Kidney (tissue), 14 donors: ENCODE measurements around the gene WFIKKN2. TPM values are rescaled to one million over a fixed set of nuclear protein-coding genes. Genes with fewer than 3 reads are reported as not detected.

Source experiments
- DNase-seq, 5 donors: peaks; one replicate each; pipeline ENCODE4 v3.0.0-alpha.2; 2013 to 2020
- FAIRE-seq: peaks from 2 replicates; lab custom pipeline; 2012; peaks lifted over from hg19 to GRCh38; lab: Jason Lieb, UNC
- H3K27ac ChIP-seq, 2 donors: one replicate each; pipeline ENCODE4 v1.7.0; 2013; ENCODE audit warnings: low read depth in 2 of 2, low read length in 2 of 2, inconsistent platforms in 1 of 2
- H3K27me3 ChIP-seq: one replicate; pipeline ENCODE4 v1.7.1; 2013; ENCODE audit warnings: low read length, inconsistent platforms; ENCODE audit not compliant: control insufficient read depth, insufficient read depth
- H3K36me3 ChIP-seq, 3 donors: one replicate each; pipeline versions ENCODE4 v1.7.0 to v1.7.1; 2013; ENCODE audit warnings: low read length in 3 of 3, control low read depth in 1 of 3, inconsistent platforms in 1 of 3; ENCODE audit not compliant: insufficient read depth in 3 of 3, control insufficient read depth in 2 of 3
- H3K4me1 ChIP-seq, 3 donors: one replicate each; pipeline versions ENCODE4 v1.7.0 to v1.7.1; 2013; ENCODE audit warnings: low read length in 3 of 3, inconsistent platforms in 1 of 3, low read depth in 1 of 3; ENCODE audit not compliant: control insufficient read depth in 2 of 3, insufficient read depth in 2 of 3
- H3K4me3 ChIP-seq, 3 donors: one replicate each; pipeline versions ENCODE4 v1.7.0 to v1.8.1; 2013; ENCODE audit warnings: low read length in 3 of 3, control low read depth in 1 of 3, inconsistent platforms in 1 of 3
- H3K9ac ChIP-seq, 3 donors: one replicate each; pipeline versions ENCODE4 v1.7.0 to v1.7.1; 2013; ENCODE audit warnings: low read length in 3 of 3, control low read depth in 1 of 3, inconsistent platforms in 1 of 3
- H3K9me3 ChIP-seq, 3 donors: one replicate each; pipeline versions ENCODE4 v1.7.0 to v1.7.1; 2013; ENCODE audit warnings: low read length in 3 of 3, control low read depth in 1 of 3, inconsistent platforms in 1 of 3; ENCODE audit not compliant: control insufficient read depth in 2 of 3, insufficient read depth in 1 of 3
- intact Hi-C: fragments of 100-400 bp; cut with DNase I; formaldehyde crosslinking; loops from one replicate; pipeline ENCODE4 v1.11.1; 2022
- polyA plus RNA-seq: library from polyadenylated mRNA; stranded (reverse); fragments of 350-450 nt; fragmentation: Illumina TruSeq; extraction: RNeasy Lipid Tissue Mini Kit (QIAGEN cat#74804); gene quantifications from one replicate; pipeline ENCODE4 v1.2.3, GENCODE V29; 2014; ENCODE audit warnings: low read depth, low replicate concordance; ENCODE audit not compliant: insufficient read depth
- total RNA-seq: library from RNA; stranded (reverse); fragmentation: NEBNext Ultra II Directional; extraction: Animal tissue kit (Norgen Biotek cat#: 25700); gene quantifications from one replicate; pipeline ENCODE4 v1.2.1, GENCODE V29; 2021
- TF ChIP-seq, protein P1 (sequence below): IDR thresholded peaks from 3 replicates; pipeline ENCODE4 v1.5.1; 2012; ENCODE audit warnings: mild to moderate bottlenecking, moderate library complexity, borderline replicate concordance; ENCODE audit not compliant: insufficient read depth; ENCODE audit errors: extremely low read depth
- donor health status: control.
- donor health status: control.
- donor health status: control.
- donor health status: control.
- donor health status: control.
- donor health status: DM: yes; HTN: yes; CAD: no.
- donor health status: Normal renal cell carcinoma (clear cell type).

The WFIKKN2 gene
- total and polyA plus RNA-seq, 2 donors from 2014 or later, result 0.09 TPM; not detected in 1

DNA sequence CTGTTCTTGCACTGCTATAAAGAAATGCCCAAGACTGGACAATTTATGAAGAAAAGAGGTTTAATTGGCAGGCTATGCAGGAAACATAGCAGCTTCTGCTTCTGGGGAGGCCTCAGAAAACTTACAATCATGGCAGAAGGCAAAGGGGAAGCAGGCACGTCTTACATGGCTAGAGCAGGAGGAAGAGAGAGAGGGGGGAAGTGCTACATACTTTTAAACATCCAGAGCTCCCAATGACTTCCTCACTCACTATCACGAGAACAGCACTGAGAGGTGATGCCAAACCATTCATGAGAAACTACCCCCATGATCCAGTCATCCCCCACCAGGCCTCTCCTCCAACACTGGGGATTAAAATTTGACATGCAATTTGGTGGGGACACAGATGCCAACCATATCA, 13.3 kb downstream of the WFIKKN2 start:
- Histone ChIP-seq H3K9me3 (no peaks in the 10 kb centered on the region), H3K4me1 (peaks cover 0 to 3% (median 3%) of the 10 kb centered on the region in 3 donors), H3K27ac (no peak overlapping the region), H3K9ac (no peak overlapping the region), H3K27me3 (no peaks in the 10 kb centered on the region), H3K36me3 (no peaks in the 10 kb centered on the region), H3K4me3 (no peak overlapping the region)
- no peak for FAIRE-seq
- intact Hi-C loops, result loop anchor here (10.0 kb wide), 1 partner anchor 304 kb away; the partner anchor contains the start of gene SPATA20
- TF ChIP-seq, protein P1, sequence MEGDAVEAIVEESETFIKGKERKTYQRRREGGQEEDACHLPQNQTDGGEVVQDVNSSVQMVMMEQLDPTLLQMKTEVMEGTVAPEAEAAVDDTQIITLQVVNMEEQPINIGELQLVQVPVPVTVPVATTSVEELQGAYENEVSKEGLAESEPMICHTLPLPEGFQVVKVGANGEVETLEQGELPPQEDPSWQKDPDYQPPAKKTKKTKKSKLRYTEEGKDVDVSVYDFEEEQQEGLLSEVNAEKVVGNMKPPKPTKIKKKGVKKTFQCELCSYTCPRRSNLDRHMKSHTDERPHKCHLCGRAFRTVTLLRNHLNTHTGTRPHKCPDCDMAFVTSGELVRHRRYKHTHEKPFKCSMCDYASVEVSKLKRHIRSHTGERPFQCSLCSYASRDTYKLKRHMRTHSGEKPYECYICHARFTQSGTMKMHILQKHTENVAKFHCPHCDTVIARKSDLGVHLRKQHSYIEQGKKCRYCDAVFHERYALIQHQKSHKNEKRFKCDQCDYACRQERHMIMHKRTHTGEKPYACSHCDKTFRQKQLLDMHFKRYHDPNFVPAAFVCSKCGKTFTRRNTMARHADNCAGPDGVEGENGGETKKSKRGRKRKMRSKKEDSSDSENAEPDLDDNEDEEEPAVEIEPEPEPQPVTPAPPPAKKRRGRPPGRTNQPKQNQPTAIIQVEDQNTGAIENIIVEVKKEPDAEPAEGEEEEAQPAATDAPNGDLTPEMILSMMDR, result no peak
- no peak for DNase-seq

DNA sequence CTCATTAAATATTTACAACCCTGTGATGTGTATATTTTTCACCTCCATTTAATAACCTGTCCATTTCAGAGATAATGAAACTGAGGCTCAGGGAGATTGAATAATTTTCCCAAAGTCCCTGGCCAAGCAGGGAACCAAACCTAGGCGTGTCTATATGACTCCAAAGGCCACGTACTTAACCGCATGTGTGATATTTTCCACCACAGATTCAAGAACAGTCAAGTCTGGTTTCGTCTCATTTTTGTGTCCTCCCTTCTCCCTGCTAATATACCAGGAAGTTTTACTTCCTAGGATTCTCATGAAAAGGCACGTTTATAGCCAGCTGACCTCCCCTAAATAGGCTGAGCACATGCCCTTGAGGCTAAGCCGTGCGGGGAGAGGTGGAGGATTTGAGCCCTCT, 15.3 kb downstream of the WFIKKN2 start:
- no peak overlapping the region for H3K4me3 ChIP-seq
- TF ChIP-seq, protein P1, result no peak
- FAIRE-seq, result no peak

DNA sequence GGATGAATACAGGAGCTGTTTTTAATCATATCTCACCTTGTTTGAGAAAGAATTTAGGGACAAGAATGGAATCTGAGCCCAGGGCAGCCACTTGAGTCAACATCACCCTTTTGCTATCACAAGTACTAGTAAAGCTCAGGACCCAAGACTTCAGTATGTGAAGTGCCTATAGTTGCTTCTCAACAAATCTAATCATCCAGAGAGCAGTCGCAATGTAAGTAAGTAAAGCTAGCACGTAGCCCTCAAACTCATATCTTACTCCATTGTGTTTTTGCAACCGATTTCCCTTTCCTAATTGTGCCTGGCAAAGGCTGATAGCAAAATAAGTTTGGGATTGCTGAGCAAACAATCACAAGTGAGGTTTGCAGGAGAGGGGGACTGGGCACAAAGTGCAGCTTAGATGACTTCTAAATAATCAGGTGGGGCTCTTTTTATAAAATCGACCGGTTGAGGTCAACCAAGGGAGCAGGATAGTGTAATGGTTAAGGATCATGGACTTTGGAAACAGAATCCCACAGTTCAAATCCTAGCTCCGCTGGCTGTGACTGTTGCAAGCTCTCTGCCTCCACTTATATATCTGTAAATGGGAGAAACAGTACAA, 17.7 kb downstream of the WFIKKN2 start:
- intact Hi-C loops, result loop anchor here (5.0 kb wide), 1 partner anchor 99 kb away; no protein-coding TSS in a partner anchor
- no peak for FAIRE-seq
- H3K36me3 ChIP-seq, result no peaks in the 10 kb centered on the region
- TF ChIP-seq, protein P1, result no peak
- H3K27ac ChIP-seq, result no peak overlapping the region
- no peaks in the 10 kb centered on the region for H3K27me3 ChIP-seq
- peaks cover 0 to 3% (median 3%) of the 10 kb centered on the region in 3 donors for H3K4me1 ChIP-seq
- no peak overlapping the region for H3K4me3 ChIP-seq
- H3K9ac ChIP-seq, result no peak overlapping the region
- no peaks in the 10 kb centered on the region for H3K9me3 ChIP-seq
- DNase-seq, result no peak

More for the DNA sequence above, 15.3 kb downstream of the WFIKKN2 start:
- Histone ChIP-seq H3K27ac (no peak overlapping the region), H3K36me3 (no peaks in the 10 kb centered on the region), H3K4me1 (peaks cover 0 to 3% (median 3%) of the 10 kb centered on the region in 3 donors), H3K9me3 (no peaks in the 10 kb centered on the region), H3K27me3 (no peaks in the 10 kb centered on the region), H3K9ac (no peak overlapping the region)
- intact Hi-C loops, result loop anchor here (5.0 kb wide), 1 partner anchor 102 kb away; no protein-coding TSS in a partner anchor
- DNase-seq, result no peak
